GM12875 (cell line): ENCODE data around the gene ULBP1.
"Not testable (repeated sequence)": the region's sequence is repeated elsewhere in the genome, so short reads cannot be mapped to it uniquely, and the experiment has no call there.

Experiments
- H3K4me3 ChIP-seq: one replicate; pipeline ENCODE4 v1.5.1; 2011; ENCODE audit warnings: low read depth, low read length, control low read depth
- TF ChIP-seq, protein P1 (sequence below): IDR thresholded peaks from 2 replicates; pipeline ENCODE4 v1.5.1; 2011; ENCODE audit warnings: low read depth, mild to moderate bottlenecking, control low read depth, inconsistent platforms, low read length, moderate library complexity, borderline replicate concordance; ENCODE audit not compliant: insufficient read depth

ULBP1 gene

DNA sequence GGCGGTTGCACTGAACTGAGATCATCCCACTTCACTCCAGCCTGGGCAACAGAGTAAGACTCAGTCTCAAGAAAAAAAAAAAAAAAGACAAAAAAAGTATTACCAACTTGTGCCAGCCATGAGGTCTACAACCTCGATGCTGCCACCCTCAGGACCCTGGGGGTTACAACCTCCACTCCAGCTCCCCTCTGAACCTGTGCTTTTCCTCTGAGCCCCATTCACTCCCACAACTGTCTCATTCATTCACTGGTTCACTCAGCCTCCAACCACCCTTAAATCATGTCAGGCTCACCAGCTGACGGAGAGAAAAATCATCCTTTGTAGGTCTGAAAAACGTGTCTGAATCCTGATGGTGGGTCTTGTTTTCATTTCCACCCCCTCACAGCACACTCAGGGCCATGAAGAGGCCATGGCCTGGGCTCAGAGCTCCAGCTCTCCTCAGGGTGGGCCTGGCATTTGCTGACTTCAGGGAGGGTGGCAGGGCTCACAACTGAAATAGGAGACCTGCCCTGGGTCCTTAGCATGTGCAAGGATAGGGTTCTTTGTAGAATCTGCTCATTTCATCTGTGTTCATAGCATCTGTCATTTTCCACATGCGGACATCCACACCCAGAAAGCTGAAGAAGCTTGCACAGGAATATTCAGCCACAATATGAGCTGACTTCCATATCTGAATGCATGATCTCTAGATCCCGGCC lies 1.9 kb upstream of the ULBP1 start:
- no peak overlapping the region for H3K4me3 ChIP-seq
- TF ChIP-seq, protein P1, sequence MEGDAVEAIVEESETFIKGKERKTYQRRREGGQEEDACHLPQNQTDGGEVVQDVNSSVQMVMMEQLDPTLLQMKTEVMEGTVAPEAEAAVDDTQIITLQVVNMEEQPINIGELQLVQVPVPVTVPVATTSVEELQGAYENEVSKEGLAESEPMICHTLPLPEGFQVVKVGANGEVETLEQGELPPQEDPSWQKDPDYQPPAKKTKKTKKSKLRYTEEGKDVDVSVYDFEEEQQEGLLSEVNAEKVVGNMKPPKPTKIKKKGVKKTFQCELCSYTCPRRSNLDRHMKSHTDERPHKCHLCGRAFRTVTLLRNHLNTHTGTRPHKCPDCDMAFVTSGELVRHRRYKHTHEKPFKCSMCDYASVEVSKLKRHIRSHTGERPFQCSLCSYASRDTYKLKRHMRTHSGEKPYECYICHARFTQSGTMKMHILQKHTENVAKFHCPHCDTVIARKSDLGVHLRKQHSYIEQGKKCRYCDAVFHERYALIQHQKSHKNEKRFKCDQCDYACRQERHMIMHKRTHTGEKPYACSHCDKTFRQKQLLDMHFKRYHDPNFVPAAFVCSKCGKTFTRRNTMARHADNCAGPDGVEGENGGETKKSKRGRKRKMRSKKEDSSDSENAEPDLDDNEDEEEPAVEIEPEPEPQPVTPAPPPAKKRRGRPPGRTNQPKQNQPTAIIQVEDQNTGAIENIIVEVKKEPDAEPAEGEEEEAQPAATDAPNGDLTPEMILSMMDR, result no peak

DNA sequence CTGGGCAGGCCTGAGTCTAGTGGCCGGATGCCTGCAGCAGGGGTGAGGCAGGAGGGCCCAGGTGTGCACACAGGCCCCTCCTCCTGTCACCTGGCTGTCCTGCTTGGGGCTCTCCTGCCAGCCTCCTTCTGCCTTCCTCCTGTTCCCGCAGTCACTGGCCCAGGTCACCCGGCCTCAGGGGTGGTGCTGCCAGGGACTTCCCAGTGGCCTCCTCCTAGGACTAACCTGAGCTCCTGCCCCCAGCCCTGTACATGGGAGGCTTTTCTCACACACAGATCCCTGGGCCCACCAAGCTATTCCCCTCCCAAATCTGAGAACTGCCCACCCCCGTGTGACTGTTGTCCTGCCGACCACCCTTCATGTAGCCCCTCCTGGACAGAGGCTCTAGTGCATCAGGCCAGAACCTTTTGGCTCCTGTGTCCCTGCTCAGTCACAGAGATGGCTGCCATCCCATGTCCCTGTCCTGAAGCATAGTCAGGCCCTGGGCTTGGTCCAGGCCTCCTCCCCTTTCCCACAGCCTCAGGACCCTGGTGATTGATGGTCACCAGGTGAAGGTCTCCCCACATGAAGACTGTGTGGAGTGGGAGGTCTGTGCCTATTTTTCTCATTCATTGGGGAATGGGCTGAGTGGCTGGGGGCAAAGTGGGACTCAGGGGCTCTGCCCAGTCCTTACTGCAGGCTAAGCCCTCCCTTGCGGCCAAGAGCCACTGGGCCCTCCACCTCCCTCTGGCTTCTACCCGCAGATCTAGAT lies 1.1 kb upstream of the ULBP1 start:
- TF ChIP-seq, protein P1, result no peak
- H3K4me3 ChIP-seq, result no peak overlapping the region

DNA sequence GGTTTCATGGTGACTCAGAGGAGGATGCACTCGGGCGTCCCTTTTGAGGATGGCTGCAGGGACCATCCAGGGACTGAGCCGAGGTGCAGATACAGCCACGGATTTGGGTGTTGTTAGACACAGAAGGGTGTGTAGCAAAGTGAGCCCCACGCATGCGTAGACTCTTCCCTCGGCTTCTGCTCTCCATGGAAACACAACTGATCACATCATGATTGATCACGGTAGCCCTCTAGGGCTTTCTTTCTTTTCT lies 606 bp upstream of the ULBP1 start:
- no peak overlapping the region for H3K4me3 ChIP-seq
- TF ChIP-seq, protein P1, result no peak

DNA sequence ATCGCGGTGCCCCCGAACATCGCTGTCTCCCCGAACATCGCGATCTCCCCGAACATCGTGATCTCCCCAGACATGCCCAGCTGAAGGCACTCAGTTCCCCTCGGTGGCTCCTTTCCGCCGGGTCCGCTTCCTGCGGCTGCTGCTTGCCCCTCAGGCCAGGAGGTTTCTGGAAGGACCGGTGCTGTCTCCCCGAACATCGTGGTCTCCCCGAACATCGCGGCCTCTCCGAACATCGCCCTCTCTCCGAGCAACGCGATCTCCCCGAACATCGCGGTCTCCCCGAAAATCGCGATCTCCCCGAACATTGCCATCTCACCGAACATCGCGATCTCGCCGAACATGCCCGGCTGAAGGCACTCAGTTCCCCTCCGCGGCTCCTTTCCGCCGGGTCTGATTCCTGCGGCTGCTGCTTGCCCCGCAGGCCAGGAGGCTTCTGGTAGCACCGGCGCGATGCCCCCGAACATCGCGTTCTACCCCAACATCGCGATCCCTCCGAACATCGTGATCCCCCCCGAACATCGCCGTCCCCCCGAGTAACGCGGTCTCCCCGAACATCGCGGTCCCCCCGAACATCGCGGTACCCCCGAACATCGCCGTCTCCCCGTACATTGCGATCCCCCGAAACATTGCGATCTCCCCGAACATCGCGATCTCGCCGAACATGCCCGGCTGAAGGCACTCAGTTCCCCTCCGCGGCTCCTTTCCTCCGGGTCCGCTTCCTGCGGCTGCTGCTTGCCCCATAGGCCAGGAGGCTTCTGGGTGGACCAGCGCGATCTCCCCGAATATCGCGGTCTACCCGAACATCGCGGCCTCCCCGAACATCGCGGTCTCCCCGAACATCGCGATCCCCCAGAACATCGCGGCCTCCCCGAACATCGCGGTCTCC lies 808 bp downstream of the ULBP1 start:
- H3K4me3 ChIP-seq, result no peak overlapping the region
- TF ChIP-seq, protein P1, result no peak

DNA sequence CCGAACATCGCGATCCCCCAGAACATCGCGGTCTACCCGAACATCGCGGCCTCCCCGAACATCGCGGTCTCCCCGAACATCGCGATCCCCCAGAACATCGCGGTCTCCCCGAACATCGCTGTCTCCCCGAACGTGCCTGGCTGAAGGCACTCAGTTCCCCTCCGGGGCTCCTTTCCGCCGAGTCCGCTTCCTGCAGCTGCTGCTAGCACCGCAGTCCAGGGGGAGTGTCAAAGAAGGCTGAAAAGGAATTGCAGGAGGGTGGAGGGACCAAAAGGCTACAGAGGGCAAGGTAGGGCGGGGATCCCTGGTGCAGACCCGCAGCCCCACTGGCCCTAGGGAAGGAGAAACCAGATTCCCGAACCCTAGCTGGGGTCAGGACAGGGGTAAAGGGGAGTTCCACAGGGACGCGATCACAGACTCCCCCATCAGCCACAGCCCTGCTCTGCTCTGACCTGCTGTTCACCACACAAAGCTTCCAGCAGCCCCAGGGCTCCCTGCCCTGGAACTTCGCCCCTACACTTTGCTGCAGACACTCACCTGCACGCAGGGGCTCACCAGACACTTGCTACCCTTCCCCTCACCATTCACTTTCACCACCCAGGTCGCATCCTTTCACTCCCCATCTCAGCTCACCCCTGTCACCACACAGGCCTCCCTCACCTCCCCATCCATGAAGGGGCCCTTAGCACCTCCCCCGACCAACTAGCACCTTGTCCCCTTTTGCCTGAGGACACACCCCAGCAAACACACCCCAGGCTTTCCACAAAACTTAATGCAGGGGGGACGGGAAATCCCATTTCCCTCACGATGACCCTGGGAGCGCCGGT lies 1.7 kb downstream of the ULBP1 start:
- H3K4me3 ChIP-seq, result no peak overlapping the region

DNA sequence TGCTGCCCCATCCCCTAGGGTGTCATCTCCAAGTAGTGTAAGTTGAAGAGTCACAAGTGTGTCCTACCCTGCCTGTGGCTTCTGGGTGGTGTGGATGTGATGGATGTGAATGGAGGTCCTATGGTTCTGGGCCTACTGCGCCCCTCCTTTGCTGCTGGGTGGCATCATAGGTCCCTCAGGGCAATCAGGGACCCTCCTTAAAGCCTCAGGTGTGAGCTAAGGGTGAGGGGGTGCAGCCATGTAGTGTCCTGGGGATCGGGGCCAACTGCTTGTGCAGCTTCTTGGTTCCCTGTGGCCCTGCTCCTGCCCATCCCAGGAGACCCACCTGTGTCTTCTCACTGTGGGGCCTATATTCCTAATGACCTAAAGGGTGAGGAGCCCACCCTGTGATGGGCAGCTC lies 2.6 kb downstream of the ULBP1 start:
- not testable (repeated sequence) for H3K4me3 ChIP-seq

More for the DNA sequence above, 1.7 kb downstream of the ULBP1 start:
- TF ChIP-seq, protein P1, result no peak

DNA sequence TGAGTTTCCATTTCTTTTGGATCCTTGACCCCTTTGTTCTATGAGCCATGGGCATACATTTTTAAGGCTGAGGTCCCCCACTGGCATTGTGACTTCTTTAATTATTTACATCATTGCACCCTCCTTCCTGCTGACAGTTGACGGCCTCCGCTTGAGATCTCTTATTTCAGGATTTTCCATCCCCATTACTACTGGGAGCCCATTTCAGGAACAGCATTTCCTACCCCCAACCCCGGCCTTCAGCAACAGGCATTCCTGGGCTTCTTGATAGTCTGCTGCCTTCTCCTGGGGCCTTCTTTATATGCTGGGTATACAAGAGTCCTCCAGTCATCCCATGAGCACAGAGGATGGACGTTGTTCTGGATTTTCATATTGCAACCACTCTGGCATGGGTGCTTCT lies 3.8 kb downstream of the ULBP1 start:
- H3K4me3 ChIP-seq, result no peak overlapping the region
- TF ChIP-seq, protein P1, result no peak

DNA sequence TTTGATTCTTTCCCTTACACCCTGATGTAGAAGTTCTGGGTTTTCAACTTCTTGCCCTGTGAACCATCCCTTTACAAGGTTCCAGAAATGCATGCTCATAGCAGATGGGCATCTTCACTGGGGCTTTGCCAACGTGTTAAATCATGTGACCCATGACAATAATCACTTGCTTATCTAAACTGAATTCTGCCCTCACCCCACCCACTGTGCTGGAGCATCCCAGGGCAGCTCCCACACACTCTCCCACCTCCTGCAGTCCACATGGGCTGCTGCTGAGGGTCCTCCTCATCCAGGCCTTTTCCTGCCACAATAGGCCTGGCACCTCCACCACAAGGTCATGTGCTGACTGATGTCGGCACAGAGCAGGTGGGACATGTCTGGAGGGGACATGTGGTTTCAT lies 4.3 kb downstream of the ULBP1 start:
- H3K4me3 ChIP-seq, result not testable (repeated sequence)

DNA sequence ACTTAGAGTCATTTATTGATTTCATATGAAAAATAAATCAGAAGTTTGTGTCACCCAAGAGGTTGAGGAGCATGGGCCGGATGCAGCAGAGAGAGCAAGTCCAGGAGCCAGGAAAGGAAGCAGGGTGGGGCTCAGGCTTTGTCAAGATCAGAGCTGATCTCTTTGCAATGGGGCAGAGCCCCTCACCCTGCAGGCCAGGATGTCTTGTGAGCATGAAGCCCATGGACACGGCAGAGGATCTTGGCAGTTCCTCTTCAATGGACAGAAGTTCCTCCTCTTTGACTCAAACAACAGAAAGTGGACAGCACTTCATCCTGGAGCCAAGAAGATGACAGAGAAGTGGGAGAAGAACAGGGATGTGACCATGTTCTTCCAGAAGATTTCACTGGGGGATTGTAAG lies 5.2 kb downstream of the ULBP1 start:
- not testable (repeated sequence) for H3K4me3 ChIP-seq
